ENCODE data around the gene IP6K1.
"Not testable (repeated sequence)": the region's sequence is repeated elsewhere in the genome, so short reads cannot be mapped to it uniquely, and the experiment has no call there.

DNA sequence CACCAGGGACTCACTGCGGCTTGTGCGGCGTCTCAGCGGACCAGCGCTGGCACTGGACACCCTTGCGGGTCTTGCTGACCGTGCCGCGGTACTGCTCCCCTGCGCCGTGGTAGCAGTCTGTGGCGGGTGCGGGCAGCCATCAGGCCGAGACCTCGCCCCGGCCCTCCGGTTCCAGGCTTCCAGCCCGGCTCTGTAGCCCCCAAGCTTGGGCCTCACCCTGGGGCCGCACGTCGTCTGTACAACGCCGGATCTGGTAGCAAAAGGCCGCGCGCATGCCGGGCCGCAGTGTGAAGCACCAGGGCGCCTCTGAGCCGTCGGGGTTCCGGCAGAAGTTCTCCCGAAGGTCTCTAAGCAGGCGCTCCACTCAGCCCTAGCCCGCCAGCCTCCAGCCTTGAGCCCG lies 100.5 kb downstream of the IP6K1 start:
- TF ChIP-seq, protein P1, sequence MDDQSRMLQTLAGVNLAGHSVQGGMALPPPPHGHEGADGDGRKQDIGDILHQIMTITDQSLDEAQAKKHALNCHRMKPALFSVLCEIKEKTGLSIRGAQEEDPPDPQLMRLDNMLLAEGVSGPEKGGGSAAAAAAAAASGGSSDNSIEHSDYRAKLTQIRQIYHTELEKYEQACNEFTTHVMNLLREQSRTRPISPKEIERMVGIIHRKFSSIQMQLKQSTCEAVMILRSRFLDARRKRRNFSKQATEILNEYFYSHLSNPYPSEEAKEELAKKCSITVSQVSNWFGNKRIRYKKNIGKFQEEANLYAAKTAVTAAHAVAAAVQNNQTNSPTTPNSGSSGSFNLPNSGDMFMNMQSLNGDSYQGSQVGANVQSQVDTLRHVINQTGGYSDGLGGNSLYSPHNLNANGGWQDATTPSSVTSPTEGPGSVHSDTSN (CRISPR knock-in tag; IDR thresholded peaks at IDR 0.05): not testable (repeated sequence)
- not testable (repeated sequence) for TF ChIP-seq ZNF549 (tag by site-specific recombination; IDR thresholded peaks at IDR 0.05); ZNF302 (tag by site-specific recombination; IDR thresholded peaks at IDR 0.05; ENCODE audit: low read depth); ZNF830 (tag by site-specific recombination; IDR thresholded peaks at IDR 0.05; ENCODE audit: low read depth); ZNF530 (tag by site-specific recombination; IDR thresholded peaks at IDR 0.05; ENCODE audit: low read depth); ZNF10 (tag by site-specific recombination; IDR thresholded peaks at IDR 0.05); ZIC2 (tag by site-specific recombination; IDR thresholded peaks at IDR 0.05); ZBTB7A (tag by site-specific recombination; IDR thresholded peaks at IDR 0.05; ENCODE audit: low read depth); ZNF274 (IDR thresholded peaks at IDR 0.05; ENCODE audit: low read length); ZNF274 (tag by site-specific recombination; IDR thresholded peaks at IDR 0.05; ENCODE audit: borderline replicate concordance); ZNF777 (tag by site-specific recombination; IDR thresholded peaks at IDR 0.05; ENCODE audit: borderline replicate concordance); YY1 (tag by site-specific recombination; IDR thresholded peaks at IDR 0.05)
- TF ChIP-seq, protein P2, sequence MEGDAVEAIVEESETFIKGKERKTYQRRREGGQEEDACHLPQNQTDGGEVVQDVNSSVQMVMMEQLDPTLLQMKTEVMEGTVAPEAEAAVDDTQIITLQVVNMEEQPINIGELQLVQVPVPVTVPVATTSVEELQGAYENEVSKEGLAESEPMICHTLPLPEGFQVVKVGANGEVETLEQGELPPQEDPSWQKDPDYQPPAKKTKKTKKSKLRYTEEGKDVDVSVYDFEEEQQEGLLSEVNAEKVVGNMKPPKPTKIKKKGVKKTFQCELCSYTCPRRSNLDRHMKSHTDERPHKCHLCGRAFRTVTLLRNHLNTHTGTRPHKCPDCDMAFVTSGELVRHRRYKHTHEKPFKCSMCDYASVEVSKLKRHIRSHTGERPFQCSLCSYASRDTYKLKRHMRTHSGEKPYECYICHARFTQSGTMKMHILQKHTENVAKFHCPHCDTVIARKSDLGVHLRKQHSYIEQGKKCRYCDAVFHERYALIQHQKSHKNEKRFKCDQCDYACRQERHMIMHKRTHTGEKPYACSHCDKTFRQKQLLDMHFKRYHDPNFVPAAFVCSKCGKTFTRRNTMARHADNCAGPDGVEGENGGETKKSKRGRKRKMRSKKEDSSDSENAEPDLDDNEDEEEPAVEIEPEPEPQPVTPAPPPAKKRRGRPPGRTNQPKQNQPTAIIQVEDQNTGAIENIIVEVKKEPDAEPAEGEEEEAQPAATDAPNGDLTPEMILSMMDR (tag by site-specific recombination; IDR thresholded peaks at IDR 0.05): not testable (repeated sequence)
- TF ChIP-seq, protein P3, sequence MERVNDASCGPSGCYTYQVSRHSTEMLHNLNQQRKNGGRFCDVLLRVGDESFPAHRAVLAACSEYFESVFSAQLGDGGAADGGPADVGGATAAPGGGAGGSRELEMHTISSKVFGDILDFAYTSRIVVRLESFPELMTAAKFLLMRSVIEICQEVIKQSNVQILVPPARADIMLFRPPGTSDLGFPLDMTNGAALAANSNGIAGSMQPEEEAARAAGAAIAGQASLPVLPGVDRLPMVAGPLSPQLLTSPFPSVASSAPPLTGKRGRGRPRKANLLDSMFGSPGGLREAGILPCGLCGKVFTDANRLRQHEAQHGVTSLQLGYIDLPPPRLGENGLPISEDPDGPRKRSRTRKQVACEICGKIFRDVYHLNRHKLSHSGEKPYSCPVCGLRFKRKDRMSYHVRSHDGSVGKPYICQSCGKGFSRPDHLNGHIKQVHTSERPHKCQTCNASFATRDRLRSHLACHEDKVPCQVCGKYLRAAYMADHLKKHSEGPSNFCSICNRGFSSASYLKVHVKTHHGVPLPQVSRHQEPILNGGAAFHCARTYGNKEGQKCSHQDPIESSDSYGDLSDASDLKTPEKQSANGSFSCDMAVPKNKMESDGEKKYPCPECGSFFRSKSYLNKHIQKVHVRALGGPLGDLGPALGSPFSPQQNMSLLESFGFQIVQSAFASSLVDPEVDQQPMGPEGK (tag by site-specific recombination; IDR thresholded peaks at IDR 0.05): not testable (repeated sequence)
- TF ChIP-seq, protein P4, sequence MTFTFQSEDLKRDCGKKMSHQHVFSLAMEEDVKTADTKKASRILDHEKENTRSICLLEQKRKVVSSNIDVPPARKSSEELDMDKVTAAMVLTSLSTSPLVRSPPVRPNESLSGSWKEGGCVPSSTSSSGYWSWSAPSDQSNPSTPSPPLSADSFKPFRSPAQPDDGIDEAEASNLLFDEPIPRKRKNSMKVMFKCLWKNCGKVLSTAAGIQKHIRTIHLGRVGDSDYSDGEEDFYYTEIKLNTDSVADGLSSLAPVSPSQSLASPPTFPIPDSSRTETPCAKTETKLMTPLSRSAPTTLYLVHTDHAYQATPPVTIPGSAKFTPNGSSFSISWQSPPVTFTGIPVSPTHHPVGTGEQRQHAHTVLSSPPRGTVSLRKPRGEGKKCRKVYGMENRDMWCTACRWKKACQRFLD (tag by site-specific recombination; IDR thresholded peaks at IDR 0.05): not testable (repeated sequence)
